Choroid plexus epithelial cell (primary cell): Measurements from ENCODE around the gene NCAPG2.
A peak's percentile ranks its signal among the peaks of the same experiment; 100 is the strongest.

ENCODE experiments used
- DNase-seq: peaks from one replicate; pipeline ENCODE4 v3.0.0-alpha.2; 2010; ENCODE audit warnings: low read depth
- H3K4me3 ChIP-seq: 2 replicates; pipeline ENCODE4 v1.5.1; 2011; ENCODE audit warnings: low read depth, mild to moderate bottlenecking, control low read depth, low read length, moderate library complexity
- CTCF ChIP-seq: conservative IDR thresholded peaks from 2 replicates; pipeline ENCODE4 v1.5.1; 2011; ENCODE audit warnings: low read depth, mild to moderate bottlenecking, control low read depth, inconsistent platforms, low read length, moderate library complexity

Gene NCAPG2

GRCh38 chr7:158620418-158620817 is 84.2 kb downstream of the NCAPG2 start:
- TF ChIP-seq CTCF, result no peak
- no peak overlapping the region for H3K4me3 ChIP-seq
- no peak for DNase-seq

GRCh38 chr7:158618745-158619140 is 85.9 kb downstream of the NCAPG2 start:
- DNase-seq, result no peak
- no peak overlapping the region for H3K4me3 ChIP-seq
- no peak for TF ChIP-seq CTCF

GRCh38 chr7:158617737-158618128 is 86.9 kb downstream of the NCAPG2 start:
- peak; percentile 96 for DNase-seq
- no peak overlapping the region for H3K4me3 ChIP-seq
- TF ChIP-seq CTCF, result no peak

GRCh38 chr7:158616050-158616449 is 88.6 kb downstream of the NCAPG2 start:
- H3K4me3 ChIP-seq, result no peak overlapping the region
- DNase-seq, result peak; percentile 19
- TF ChIP-seq CTCF, result no peak

GRCh38 chr7:158614700-158615099 is 89.9 kb downstream of the NCAPG2 start:
- peak; percentile 85 for DNase-seq
- no peak overlapping the region for H3K4me3 ChIP-seq
- TF ChIP-seq CTCF, result peak; percentile 14

- no peak for DNase-seq
- H3K4me3 ChIP-seq, result no peak overlapping the region
These were observed 91.1 kb downstream of the NCAPG2 start for GRCh38 chr7:158613481-158613880.

More at GRCh38 chr7:158613481-158613880, 91.1 kb downstream of the NCAPG2 start:
- TF ChIP-seq CTCF, result no peak
